ENCODE data around the gene PJVK. TPM values are rescaled to one million over a fixed set of nuclear protein-coding genes. Genes with fewer than 3 reads are reported as not detected.
"Not testable (repeated sequence)": the region's sequence is repeated elsewhere in the genome, so short reads cannot be mapped to it uniquely, and the experiment has no call there.

PJVK gene
- total RNA-seq, 4 donors from 2014 or later = 0.84 to 6.6 (median 1.2) TPM

DNA sequence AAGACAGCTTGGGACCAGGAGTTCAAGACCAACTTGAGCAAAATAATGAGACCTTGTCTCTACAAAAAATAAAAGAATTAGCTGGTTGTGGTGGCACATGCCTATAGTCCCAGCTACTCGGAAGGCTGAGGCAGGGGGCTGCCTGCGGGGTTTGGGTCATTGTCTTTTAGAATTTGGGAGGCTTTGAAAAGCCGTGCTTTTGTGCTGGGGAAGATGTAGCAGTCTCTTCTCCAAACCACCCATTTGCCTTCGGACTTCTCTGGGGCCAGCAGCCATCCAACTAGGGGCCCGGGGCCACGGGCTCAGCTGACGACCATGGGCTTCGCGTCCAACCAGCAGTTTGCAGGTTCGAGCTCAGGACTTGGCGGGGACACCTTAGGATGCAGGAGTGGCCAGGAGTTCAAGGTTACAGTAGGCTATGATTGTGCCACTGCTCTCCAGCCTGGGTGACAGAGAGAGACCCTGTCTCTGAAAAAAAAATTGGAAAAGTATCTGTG lies 6.3 kb downstream of the PJVK start:
- no peak overlapping the region for H3K4me3 ChIP-seq (ENCODE audit: low read depth, poor library complexity, severe bottlenecking)
- TF ChIP-seq, protein P1, sequence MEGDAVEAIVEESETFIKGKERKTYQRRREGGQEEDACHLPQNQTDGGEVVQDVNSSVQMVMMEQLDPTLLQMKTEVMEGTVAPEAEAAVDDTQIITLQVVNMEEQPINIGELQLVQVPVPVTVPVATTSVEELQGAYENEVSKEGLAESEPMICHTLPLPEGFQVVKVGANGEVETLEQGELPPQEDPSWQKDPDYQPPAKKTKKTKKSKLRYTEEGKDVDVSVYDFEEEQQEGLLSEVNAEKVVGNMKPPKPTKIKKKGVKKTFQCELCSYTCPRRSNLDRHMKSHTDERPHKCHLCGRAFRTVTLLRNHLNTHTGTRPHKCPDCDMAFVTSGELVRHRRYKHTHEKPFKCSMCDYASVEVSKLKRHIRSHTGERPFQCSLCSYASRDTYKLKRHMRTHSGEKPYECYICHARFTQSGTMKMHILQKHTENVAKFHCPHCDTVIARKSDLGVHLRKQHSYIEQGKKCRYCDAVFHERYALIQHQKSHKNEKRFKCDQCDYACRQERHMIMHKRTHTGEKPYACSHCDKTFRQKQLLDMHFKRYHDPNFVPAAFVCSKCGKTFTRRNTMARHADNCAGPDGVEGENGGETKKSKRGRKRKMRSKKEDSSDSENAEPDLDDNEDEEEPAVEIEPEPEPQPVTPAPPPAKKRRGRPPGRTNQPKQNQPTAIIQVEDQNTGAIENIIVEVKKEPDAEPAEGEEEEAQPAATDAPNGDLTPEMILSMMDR (IDR thresholded peaks at IDR 0.05) = no peak
- no peak for TF ChIP-seq POLR2A (IDR thresholded peaks at IDR 0.05)
- intact Hi-C loops (cut with DNase I; ENCODE audit: low total_unique reads) = no loop called here
- DNase-seq (ENCODE audit: low spot score in 2 of 2) = no peak
- 94% methylated on average over 11 of the region's 11 CpGs for WGBS, 2 donors

DNA sequence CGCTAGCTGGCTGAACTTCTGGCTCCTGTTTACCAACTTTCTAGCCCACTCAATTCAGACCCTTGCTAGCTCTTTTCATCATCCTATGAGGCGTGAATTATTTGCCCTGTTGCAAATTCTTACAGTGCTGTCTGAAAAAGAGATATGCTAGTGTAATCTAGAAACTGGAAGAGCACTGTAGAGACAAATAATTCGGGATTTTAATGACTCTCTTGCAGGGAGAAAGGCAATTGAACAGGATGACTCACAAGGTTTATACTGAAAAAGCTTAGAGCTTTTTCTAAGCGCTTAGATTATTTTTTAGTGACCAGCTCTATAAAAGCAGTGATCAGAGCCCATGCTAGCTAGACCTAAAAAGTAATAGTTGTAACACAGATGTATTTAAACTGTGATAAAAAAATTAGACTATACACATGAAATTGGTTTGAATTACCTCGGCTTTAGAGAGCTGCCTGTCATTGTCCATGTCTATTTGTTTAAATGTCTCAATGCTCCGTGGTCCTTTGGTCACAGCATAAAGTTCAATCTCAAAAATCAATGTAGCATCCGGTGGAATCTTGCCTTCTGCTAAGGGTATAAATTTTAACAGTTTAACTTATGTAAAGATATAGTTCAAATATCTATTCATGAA lies 18.2 kb downstream of the PJVK start:
- WGBS, 2 donors = 90 to 93% methylated on average over 7 of the region's 7 CpGs
- intact Hi-C loops (cut with DNase I; ENCODE audit: low total_unique reads) = no loop called here
- H3K4me3 ChIP-seq (ENCODE audit: low read depth, poor library complexity, severe bottlenecking) = no peak overlapping the region

DNA sequence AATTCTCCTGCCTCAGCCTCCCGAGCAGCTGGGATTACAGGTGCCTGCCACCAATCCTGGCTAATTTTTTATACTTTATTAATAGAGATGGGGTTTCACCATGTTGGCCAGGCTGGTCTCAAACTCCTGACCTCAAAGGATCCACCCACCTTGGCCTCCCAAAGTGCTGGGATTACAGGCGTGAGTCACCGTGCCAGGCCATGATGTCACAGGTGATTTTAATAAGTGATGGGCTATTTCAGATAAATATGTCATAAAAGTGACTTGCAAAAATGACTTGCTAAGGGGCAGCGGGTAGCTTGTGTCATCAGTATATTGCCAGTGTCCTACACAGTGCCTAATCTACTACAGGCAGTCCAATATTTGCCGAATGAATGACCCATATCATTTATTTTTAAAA lies 20.1 kb downstream of the PJVK start:
- 95 to 97% methylated on average over 5 of the region's 5 CpGs for WGBS, 2 donors
- DNase-seq (ENCODE audit: low spot score in 2 of 2); intact Hi-C loops (cut with DNase I; ENCODE audit: low total_unique reads): not testable (repeated sequence)

More for the DNA sequence above, 18.2 kb downstream of the PJVK start:
- DNase-seq (ENCODE audit: low spot score in 2 of 2) = no peak
- no peak for TF ChIP-seq POLR2A (IDR thresholded peaks at IDR 0.05)
- TF ChIP-seq, protein P1 (IDR thresholded peaks at IDR 0.05) = no peak

DNA sequence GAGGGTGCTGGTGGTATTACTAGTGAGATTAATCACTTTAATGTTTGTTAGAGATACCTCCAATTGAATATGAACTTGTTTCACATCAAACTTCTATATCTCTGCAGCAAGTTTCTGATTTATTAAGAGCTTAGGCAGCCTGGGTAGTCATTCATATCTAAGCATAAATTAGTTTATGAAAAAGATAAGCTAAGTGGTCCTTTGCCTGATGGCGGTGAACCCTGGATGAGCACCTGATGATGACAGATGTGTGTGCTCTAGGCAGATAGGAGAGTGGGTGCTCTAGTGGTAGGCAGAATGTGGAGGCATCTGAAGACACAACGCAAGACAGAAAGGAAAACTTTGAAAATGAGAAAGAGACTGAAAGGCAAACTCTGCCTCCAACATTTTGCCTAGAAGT lies 22.2 kb downstream of the PJVK start:
- 96 to 97% methylated on average over 2 of the region's 2 CpGs for WGBS, 2 donors

More for the DNA sequence above, 20.1 kb downstream of the PJVK start:
- H3K4me3 ChIP-seq (ENCODE audit: low read depth, poor library complexity, severe bottlenecking) = not testable (repeated sequence)

DNA sequence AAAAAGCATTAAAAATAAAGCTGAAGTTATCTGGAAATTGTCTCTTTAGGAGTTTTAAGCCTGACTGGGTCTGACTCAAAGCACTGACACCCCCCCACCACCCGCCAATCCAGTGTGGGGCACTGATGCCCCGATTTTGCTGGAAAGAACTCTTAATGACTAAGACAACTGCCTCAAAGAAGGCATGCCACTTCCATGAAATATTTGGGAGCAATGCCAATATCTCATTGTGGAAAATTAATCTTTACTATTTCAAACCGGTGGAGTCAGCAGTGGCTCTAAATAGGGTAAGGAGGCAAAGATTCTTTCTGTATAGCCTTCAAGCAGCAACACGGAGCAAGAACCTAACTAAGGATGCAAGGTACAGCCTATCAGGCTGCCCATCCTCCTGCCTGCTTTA lies 22.8 kb downstream of the PJVK start:
- no peak for TF ChIP-seq POLR2A (IDR thresholded peaks at IDR 0.05)
- TF ChIP-seq, protein P1 (IDR thresholded peaks at IDR 0.05) = no peak
- WGBS, 2 donors = 37 to 42% methylated on average over 4 of the region's 4 CpGs
- intact Hi-C loops (cut with DNase I; ENCODE audit: low total_unique reads) = no loop called here
- no peak for DNase-seq (ENCODE audit: low spot score in 2 of 2)
- H3K4me3 ChIP-seq (ENCODE audit: low read depth, poor library complexity, severe bottlenecking) = no peak overlapping the region

More for the DNA sequence above, 22.2 kb downstream of the PJVK start:
- no peak overlapping the region for H3K4me3 ChIP-seq (ENCODE audit: low read depth, poor library complexity, severe bottlenecking)
- no peak for TF ChIP-seq POLR2A (IDR thresholded peaks at IDR 0.05)
- TF ChIP-seq, protein P1 (IDR thresholded peaks at IDR 0.05) = no peak
- intact Hi-C loops (cut with DNase I; ENCODE audit: low total_unique reads) = no loop called here
- DNase-seq (ENCODE audit: low spot score in 2 of 2) = no peak

DNA sequence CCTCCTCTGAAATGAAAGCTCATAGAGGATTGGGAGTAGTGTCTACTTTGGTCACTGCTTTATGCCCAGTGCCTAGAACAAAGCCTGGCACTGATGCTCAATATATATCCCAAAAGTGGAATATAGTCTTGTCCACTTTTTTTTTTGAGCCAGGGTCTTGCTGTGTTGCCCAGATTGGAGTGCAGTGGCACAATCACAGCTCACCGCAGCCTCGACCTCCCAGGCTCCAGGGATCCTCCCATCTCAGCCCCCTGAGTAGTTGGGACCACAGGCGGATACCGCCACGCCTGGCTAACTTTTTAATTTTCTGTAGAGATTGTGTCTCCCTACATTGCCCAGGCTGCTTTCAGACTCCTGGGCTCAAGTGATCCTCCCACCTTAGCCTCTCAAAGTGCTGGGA lies 23.4 kb downstream of the PJVK start:
- intact Hi-C loops (cut with DNase I; ENCODE audit: low total_unique reads) = no loop called here

More for the DNA sequence above, 23.4 kb downstream of the PJVK start:
- TF ChIP-seq POLR2A (IDR thresholded peaks at IDR 0.05) = no peak
- TF ChIP-seq, protein P1 (IDR thresholded peaks at IDR 0.05) = no peak
- DNase-seq (ENCODE audit: low spot score in 2 of 2) = no peak
- 98 to 99% methylated on average over 5 of the region's 5 CpGs for WGBS, 2 donors
- no peak overlapping the region for H3K4me3 ChIP-seq (ENCODE audit: low read depth, poor library complexity, severe bottlenecking)

All from lower leg skin (tissue), 4 donors.